Fibroblast of mammary gland (primary cell): ENCODE results near the gene FXYD2.

Experiments
- DNase-seq: peaks from one replicate; pipeline ENCODE4 v3.0.0-alpha.2; 2010; ENCODE audit warnings: low read depth
- H3K4me3 ChIP-seq: 2 replicates; pipeline ENCODE4 v1.5.1; 2011; ENCODE audit warnings: low read depth, mild to moderate bottlenecking, low read length, moderate library complexity; ENCODE audit not compliant: control insufficient read depth
- CTCF ChIP-seq: conservative IDR thresholded peaks from 2 replicates; pipeline ENCODE4 v1.5.1; 2011; ENCODE audit warnings: low read depth, low read length, inconsistent platforms; ENCODE audit not compliant: control insufficient read depth, insufficient read depth

FXYD2 gene

GRCh38 chr11:117792992-117793391, 31.6 kb downstream of the FXYD2 start:
- H3K4me3 ChIP-seq, result no peak overlapping the region
- no peak for DNase-seq
- no peak for TF ChIP-seq CTCF

GRCh38 chr11:117792241-117792640, 32.3 kb downstream of the FXYD2 start:
- no peak overlapping the region for H3K4me3 ChIP-seq
- no peak for TF ChIP-seq CTCF
- no peak for DNase-seq

GRCh38 chr11:117790279-117790678, 34.3 kb downstream of the FXYD2 start:
- DNase-seq, result no peak
- no peak for TF ChIP-seq CTCF
- H3K4me3 ChIP-seq, result no peak overlapping the region

- no peak for DNase-seq
- H3K4me3 ChIP-seq, result no peak overlapping the region
- TF ChIP-seq CTCF, result no peak
Observed at GRCh38 chr11:117789241-117789640, 35.3 kb downstream of the FXYD2 start.

- TF ChIP-seq CTCF, result no peak
- peak; percentile 25 for DNase-seq
- no peak overlapping the region for H3K4me3 ChIP-seq
Observed at GRCh38 chr11:117786135-117786870, 38.2 kb downstream of the FXYD2 start.

GRCh38 chr11:117782101-117782500, 42.4 kb downstream of the FXYD2 start:
- TF ChIP-seq CTCF, result no peak
- DNase-seq, result no peak
- no peak overlapping the region for H3K4me3 ChIP-seq
